Activated CD4-positive, alpha-beta T cell treated with anti-CD3 and anti-CD28 coated beads for 1 hour (primary cell): Measurements from ENCODE around the gene C14orf180.

ENCODE experiments used
- DNase-seq: peaks from one replicate; pipeline ENCODE4 v3.0.0-alpha.2; 2020

The C14orf180 gene

GRCh38 chr14:104582005-104582404, 2.4 kb downstream of the C14orf180 start:
- DNase-seq, result no peak

DNA sequence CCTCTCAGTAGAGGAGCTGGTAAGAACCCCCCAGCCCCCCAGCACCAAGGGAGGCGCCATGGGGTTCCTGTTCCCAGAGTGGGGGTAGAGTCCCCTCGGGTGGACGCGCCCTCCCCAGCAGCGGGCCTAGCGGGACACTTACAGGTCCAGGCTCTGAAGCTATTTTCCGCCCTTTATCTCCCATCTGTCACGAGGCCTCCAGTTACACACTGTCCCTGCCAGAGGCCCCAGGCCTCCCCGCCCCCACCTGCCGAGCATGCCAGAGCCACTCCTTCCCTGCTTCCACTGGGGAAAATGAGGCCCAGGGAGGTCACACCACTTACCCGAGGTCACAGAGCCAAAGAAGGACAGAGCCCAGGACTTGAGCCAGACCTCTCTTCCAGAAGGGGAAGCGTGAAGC, 3.1 kb downstream of the C14orf180 start:
- no peak for DNase-seq

- no peak for DNase-seq
Measured at GRCh38 chr14:104583424-104584306, 4.1 kb downstream of the C14orf180 start.

DNA sequence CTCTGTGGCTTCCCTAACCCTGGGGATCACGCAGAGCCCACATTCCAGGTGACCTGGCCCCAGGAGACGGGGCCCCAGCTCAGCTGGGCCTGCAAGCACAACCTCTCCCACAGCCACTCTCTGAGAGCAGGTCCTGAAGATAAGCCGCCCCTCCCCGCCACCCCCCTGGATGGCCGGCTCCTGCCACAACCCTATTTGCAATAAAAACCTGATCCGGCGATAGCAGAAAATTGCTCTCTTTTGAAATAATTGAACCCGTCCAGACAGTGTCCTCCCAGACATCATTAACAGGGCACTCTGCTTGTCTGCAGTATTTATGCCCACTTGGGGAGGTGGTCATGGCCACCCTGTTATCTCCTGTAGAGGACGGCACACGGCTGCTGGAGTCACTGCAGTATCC, 5.0 kb downstream of the C14orf180 start:
- DNase-seq, result no peak

GRCh38 chr14:104585966-104586697, 6.6 kb downstream of the C14orf180 start:
- DNase-seq, result no peak

GRCh38 chr14:104586832-104587620, 7.5 kb downstream of the C14orf180 start:
- DNase-seq, result no peak

DNA sequence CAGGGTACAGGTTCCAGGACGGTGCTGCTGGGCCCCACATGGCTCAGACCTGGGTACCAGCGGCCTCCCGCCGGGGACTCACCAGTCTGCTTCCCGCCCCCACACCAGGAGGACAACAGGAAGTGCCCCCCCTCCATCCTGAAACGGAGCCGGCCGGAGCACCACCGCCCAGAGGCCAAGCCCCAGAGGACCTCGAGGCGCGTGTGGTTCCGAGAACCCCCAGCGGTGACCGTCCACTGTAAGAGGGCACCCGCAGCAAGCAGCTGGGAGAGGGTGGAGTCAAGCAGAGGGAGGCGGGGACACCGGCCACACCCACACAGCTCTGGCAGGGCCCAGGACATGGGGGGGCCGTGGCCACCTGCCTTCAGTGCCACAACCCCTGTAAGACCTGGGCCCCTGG, 8.1 kb downstream of the C14orf180 start:
- no peak for DNase-seq

DNA sequence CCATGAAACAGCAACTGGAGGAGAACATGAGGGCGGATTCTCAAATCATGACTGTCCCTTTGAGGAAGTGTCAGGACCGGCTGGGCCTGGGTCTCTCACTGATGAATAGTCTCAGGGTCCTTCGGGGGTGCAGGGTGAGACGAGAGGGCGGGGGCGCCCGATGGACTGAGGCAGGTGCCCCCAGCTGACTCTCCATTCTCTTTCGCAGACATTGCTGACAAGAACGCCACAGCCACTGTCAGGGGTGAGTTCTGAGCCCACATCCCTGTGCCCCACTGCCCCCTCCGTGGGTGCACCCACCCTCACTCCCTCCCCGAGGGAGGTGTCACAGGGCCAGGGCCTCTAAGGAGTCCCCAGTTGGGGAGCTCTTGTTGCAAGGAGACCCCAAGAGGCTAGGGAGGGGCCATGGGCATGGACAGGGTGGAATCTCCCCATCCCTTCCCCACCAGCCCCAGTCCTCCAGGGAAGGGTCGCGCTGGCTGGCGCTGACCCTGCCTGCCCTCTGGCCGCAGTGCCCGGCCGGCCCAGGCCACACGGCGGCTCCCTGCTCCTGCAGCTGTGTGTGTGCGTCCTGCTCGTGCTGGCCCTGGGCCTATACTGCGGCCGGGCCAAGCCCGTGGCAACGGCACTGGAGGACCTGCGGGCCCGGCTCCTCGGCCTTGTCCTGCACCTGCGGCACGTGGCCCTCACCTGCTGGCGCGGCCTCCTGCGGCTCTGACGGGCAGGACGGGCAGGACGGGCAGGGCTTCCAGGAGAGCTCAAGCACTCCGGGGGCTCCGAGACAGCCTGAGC, 8.7 kb downstream of the C14orf180 start:
- no peak for DNase-seq

DNA sequence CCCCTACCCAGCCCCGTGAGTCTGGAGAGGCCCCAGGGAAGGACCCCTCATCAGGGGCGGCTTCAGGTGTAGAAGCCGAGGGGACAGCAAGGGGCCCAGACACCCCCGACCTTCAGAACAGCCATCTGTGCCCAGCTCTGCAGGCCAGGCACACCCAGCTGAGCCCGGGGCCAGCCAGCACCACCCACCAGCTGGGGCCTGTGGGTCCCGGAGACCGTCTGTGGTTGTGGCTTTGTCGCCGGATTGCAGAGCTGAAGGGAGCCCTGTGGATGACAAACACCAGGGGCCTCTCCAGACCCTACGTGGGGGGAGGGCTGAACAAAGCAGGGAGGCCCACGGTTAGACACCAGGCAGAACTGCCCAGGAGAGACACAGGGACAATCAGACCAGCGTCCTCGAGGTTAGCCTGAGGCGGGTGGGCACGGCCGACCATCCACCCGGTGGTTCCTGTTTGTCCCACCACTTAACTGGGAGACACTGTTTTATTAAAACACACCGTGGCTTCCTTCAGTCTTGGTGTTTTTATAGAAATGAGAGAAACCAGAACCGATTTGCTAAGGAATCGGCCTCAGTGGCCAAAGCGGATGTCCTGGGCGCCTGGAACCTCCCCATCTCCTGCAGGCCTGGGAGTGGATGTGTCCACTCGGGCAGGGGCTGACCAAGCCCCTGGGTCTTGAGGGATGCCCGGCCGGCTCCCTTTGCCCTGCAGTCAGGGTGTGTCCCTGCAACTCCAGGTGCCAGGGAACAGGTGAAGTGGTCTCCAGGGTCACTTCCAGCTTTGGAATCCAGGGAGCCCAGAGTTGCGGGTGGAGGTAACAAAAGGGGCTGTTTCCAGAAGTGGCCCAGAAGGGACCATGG, 10.0 kb downstream of the C14orf180 start:
- no peak for DNase-seq

GRCh38 chr14:104590240-104590965, 10.8 kb downstream of the C14orf180 start:
- no peak for DNase-seq

GRCh38 chr14:104591031-104591430, 11.5 kb downstream of the C14orf180 start:
- DNase-seq, result no peak

GRCh38 chr14:104591506-104592291, 12.1 kb downstream of the C14orf180 start:
- no peak for DNase-seq

GRCh38 chr14:104592292-104592672, 12.7 kb downstream of the C14orf180 start:
- no peak for DNase-seq

DNA sequence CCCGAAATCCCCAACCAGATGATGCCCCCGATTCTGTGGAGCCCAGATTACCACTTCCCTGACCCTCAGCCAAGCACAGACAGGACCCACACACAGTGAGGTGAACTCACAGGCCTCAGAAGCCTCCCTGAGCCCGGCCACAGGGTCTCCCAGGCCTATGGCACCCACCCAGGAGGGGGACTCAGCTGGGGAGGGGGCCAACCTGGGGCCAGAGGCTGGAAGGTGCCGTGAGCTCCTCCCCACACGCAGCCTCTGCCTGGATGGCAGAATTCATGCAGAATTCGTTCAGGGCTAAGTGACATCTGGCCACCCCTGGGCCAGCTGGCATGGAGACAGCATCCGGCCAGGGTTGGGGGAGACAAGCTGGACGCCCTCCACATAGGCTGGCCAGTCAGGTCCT, 13.2 kb downstream of the C14orf180 start:
- no peak for DNase-seq

- DNase-seq, result no peak
Measured at GRCh38 chr14:104593241-104593701, 13.7 kb downstream of the C14orf180 start.

GRCh38 chr14:104593710-104594136, 14.2 kb downstream of the C14orf180 start:
- no peak for DNase-seq

DNA sequence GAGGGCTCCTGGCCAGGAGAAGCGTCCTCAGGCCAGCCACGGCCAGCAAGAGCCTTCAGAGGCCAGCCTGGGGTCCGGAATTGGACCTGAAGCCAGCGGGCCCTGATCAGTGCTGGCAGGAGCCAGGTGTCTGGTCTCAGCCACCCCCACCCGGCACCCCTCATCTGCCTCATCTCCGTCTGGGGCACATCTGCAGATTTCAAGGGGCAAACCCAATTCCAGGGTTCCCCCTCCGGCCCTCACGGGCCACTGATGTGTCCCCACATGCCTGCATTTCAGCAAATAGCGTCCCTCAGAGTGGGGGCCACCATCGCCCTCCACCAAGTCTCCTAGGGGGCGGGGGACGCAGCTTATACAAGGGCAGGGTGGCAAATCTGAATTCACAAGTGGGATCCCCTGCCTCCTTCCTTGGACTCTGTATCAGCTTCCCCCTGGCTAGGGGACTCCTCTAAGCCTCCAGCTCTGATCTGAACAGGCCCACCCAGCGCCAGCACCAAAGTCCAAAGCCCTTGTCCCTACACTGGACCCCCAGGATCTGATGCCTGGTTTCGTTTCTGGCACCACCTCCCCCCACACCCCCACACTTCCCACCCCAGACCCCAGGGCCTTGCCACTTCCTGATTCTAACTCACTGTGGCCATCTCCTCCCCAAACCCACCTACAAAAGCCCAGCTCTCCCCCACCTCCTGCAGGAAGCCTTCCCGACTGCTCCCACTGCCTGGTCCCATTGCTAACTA, 14.9 kb downstream of the C14orf180 start:
- no peak for DNase-seq

GRCh38 chr14:104595116-104595675, 15.6 kb downstream of the C14orf180 start:
- no peak for DNase-seq
